H9 (cell line): ENCODE measurements around the gene QSOX1. TPM values are rescaled to one million over a fixed set of nuclear protein-coding genes. Genes with fewer than 3 reads are reported as not detected.

Experiments used
- DNase-seq: peaks from one replicate; pipeline ENCODE4 v3.0.0-alpha.2; 2017
- H2AFZ ChIP-seq: one replicate; pipeline ENCODE4 v1.6.1; 2013; ENCODE audit warnings: mild to moderate bottlenecking, low read length, control low read depth, moderate library complexity
- H2AK5ac ChIP-seq: 2 replicates; pipeline ENCODE4 v1.6.1; 2013; ENCODE audit warnings: low read length, control low read depth, mixed read lengths; ENCODE audit not compliant: insufficient read length
- H2BK120ac ChIP-seq: one replicate; pipeline ENCODE4 v1.6.1; 2013; ENCODE audit warnings: low read depth, mild to moderate bottlenecking, low read length, control low read depth, inconsistent platforms; ENCODE audit not compliant: poor library complexity, severe bottlenecking
- H2BK12ac ChIP-seq: 2 replicates; pipeline ENCODE4 v1.6.1; 2013; ENCODE audit warnings: low read length, control low read depth, mixed read lengths, low read depth; ENCODE audit not compliant: insufficient read length
- H2BK15ac ChIP-seq: 2 replicates; pipeline ENCODE4 v1.6.1; 2013; ENCODE audit warnings: low read depth, low read length, control low read depth
- H2BK20ac ChIP-seq: one replicate; pipeline ENCODE4 v1.6.1; 2013; ENCODE audit warnings: low read depth, mild to moderate bottlenecking, low read length, control low read depth, inconsistent platforms; ENCODE audit not compliant: poor library complexity, severe bottlenecking
- H2BK5ac ChIP-seq: 2 replicates; pipeline ENCODE4 v1.6.1; 2013; ENCODE audit warnings: low read length, control low read depth, mixed read lengths; ENCODE audit not compliant: insufficient read length
- H3K14ac ChIP-seq: 2 replicates; pipeline ENCODE4 v1.6.1; 2013; ENCODE audit warnings: low read length, control low read depth; ENCODE audit not compliant: insufficient read depth
- H3K18ac ChIP-seq: 2 replicates; pipeline ENCODE4 v1.6.1; 2013; ENCODE audit warnings: low read depth, mild to moderate bottlenecking, mixed read lengths, low read length, control low read depth; ENCODE audit not compliant: insufficient read length
- H3K23ac ChIP-seq: 2 replicates; pipeline ENCODE4 v1.6.1; 2013; ENCODE audit warnings: low read length, control low read depth, mixed read lengths, low read depth; ENCODE audit not compliant: insufficient read length
- H3K23me2 ChIP-seq: 2 replicates; pipeline ENCODE4 v1.6.1; 2013; ENCODE audit warnings: low read depth, mild to moderate bottlenecking, mixed read lengths, low read length, control low read depth; ENCODE audit not compliant: insufficient read length, poor library complexity, severe bottlenecking
- H3K27ac ChIP-seq: 2 replicates; pipeline ENCODE4 v1.5.1; 2013; ENCODE audit warnings: low read length, control low read depth, mixed read lengths, low read depth; ENCODE audit not compliant: insufficient read length
- H3K27me3 ChIP-seq: 2 replicates; pipeline ENCODE4 v1.6.1; 2013; ENCODE audit warnings: low read length, control low read depth, inconsistent platforms; ENCODE audit not compliant: insufficient read depth
- H3K4ac ChIP-seq: 2 replicates; pipeline ENCODE4 v1.6.1; 2013; ENCODE audit warnings: low read depth, mild to moderate bottlenecking, control low read depth, inconsistent platforms, low read length, moderate library complexity
- H3K4me1 ChIP-seq: 2 replicates; pipeline ENCODE4 v1.6.1; 2013; ENCODE audit warnings: low read length, control low read depth, inconsistent platforms; ENCODE audit not compliant: insufficient read depth
- H3K4me2 ChIP-seq: 2 replicates; pipeline ENCODE4 v1.6.1; 2013; ENCODE audit warnings: low read length, control low read depth, mixed read lengths; ENCODE audit not compliant: insufficient read length, insufficient read depth
- H3K56ac ChIP-seq: 2 replicates; pipeline ENCODE4 v1.6.1; 2013; ENCODE audit warnings: low read depth, mild to moderate bottlenecking, mixed read lengths, low read length, control low read depth; ENCODE audit not compliant: insufficient read length
- H3K79me1 ChIP-seq: 2 replicates; pipeline ENCODE4 v1.6.1; 2013; ENCODE audit warnings: low read depth, mild to moderate bottlenecking, moderate library complexity, low read length, control low read depth, inconsistent platforms; ENCODE audit not compliant: insufficient read depth, poor library complexity, severe bottlenecking
- H3K79me2 ChIP-seq: 2 replicates; pipeline ENCODE4 v1.6.1; 2013; ENCODE audit warnings: low read length, control low read depth, inconsistent platforms; ENCODE audit not compliant: insufficient read depth
- H3K9ac ChIP-seq: 2 replicates; pipeline ENCODE4 v1.6.1; 2013; ENCODE audit warnings: low read length, control low read depth, mixed read lengths; ENCODE audit not compliant: insufficient read length; ENCODE audit errors: extremely low read depth
- H3K9me3 ChIP-seq: one replicate; pipeline ENCODE4 v1.6.1; 2013; ENCODE audit warnings: low read depth, low read length, inconsistent platforms; ENCODE audit not compliant: control insufficient read depth
- H3T11ph ChIP-seq: one replicate; pipeline ENCODE4 v1.6.1; 2013; ENCODE audit warnings: mild to moderate bottlenecking, low read length, control low read depth, inconsistent platforms
- H4K20me1 ChIP-seq: one replicate; pipeline ENCODE4 v1.6.1; 2013; ENCODE audit not compliant: control insufficient read depth, insufficient read length, insufficient read depth
- H4K5ac ChIP-seq: 2 replicates; pipeline ENCODE4 v1.6.1; 2013; ENCODE audit warnings: low read depth, mild to moderate bottlenecking, mixed read lengths, low read length, control low read depth; ENCODE audit not compliant: insufficient read length
- H4K8ac ChIP-seq: replicated peaks from 2 replicates; pipeline ENCODE4 v1.6.1; 2013; ENCODE audit warnings: low read length, control low read depth, mixed read lengths, low read depth; ENCODE audit not compliant: insufficient read length
- H4K91ac ChIP-seq: 2 replicates; pipeline ENCODE4 v1.6.1; 2013; ENCODE audit warnings: low read depth, mild to moderate bottlenecking, moderate library complexity, mixed read lengths, low read length, control low read depth; ENCODE audit not compliant: insufficient read length
- H3K27ac Mint-ChIP-seq, 3 experiments: 2 replicates in 2 of 3; 3 replicates in 1 of 3; pipeline ENCODE4 v1.8.0; 2020 to 2021; ENCODE audit warnings: mixed read lengths in 3 of 3, mild to moderate bottlenecking in 1 of 3, moderate library complexity in 1 of 3
- H3K27me3 Mint-ChIP-seq: 2 replicates; pipeline ENCODE4 v1.8.0; 2021; ENCODE audit warnings: low read depth, mild to moderate bottlenecking, moderate library complexity, mixed read lengths
- H3K36me3 Mint-ChIP-seq, 3 experiments: 2 replicates in 2 of 3; 3 replicates in 1 of 3; pipeline ENCODE4 v1.8.0; 2020 to 2021; ENCODE audit warnings: low read depth in 3 of 3, mixed read lengths in 3 of 3; ENCODE audit not compliant: insufficient read depth in 1 of 3
- H3K4me1 Mint-ChIP-seq, 2 experiments: 2 replicates each; pipeline ENCODE4 v1.8.0; 2020; ENCODE audit warnings: mixed read lengths in 2 of 2
- H3K4me3 Mint-ChIP-seq, 2 experiments: 2 replicates in 1 of 2; 3 replicates in 1 of 2; pipeline ENCODE4 v1.8.0; 2020 to 2021; ENCODE audit warnings: mild to moderate bottlenecking in 2 of 2, mixed read lengths in 2 of 2, moderate library complexity in 1 of 2
- H3K9me3 Mint-ChIP-seq, 2 experiments: 2 replicates in 1 of 2; 3 replicates in 1 of 2; pipeline ENCODE4 v1.8.0; 2020; ENCODE audit warnings: mild to moderate bottlenecking in 2 of 2, mixed read lengths in 2 of 2, moderate library complexity in 1 of 2
- CTCF ChIP-seq: fragments of 200-600 bp; sonication (generic); conservative IDR thresholded peaks from 3 replicates; pipeline ENCODE4 v1.8.0; 2021; ENCODE audit warnings: antibody characterized with exemption, mild to moderate bottlenecking
- WGBS: extraction: QIAGEN DNeasy Blood & Tissue Kit; methylation state at CpG from one replicate; pipeline ENCODE4 v1.1.7; 2013; ENCODE audit warnings: missing lambda C conversion rate, low lambda C conversion rate, mixed read lengths; ENCODE audit not compliant: insufficient read length; ENCODE audit errors: extremely low coverage; 5-methylcytosine and 5-hydroxymethylcytosine counted together
- total RNA-seq: library from RNA; stranded (reverse); gene quantifications from 2 replicates; pipeline ENCODE4 v1.2.1, GENCODE V29; 2021

QSOX1 gene
- total RNA-seq, 1 experiment from 2014 or later: 79.2 TPM

GRCh38 chr1:180250883-180251509 lies 96.3 kb downstream of the QSOX1 start:
- no peak overlapping the region for H3K14ac ChIP-seq
- H3K27ac ChIP-seq: no peak overlapping the region
- Mint-ChIP-seq H3K4me1 (peaks cover 38 to 48% of the 10 kb centered on the region in 2 experiments), H3K4me3 (no peak overlapping the region), H3K36me3 (no peaks in the 10 kb centered on the region), H3K27ac (peak overlapping the region in 1 of 3 experiments; percentile 91; a peak in 2 of 7 replicates), H3K9me3 (no peaks in the 10 kb centered on the region), H3K27me3 (peaks cover 3% of the 10 kb centered on the region)
- H2BK12ac ChIP-seq: no peak overlapping the region
- no peak overlapping the region for H2AFZ ChIP-seq
- TF ChIP-seq CTCF: no peak
- no peaks in the 10 kb centered on the region for H3K23me2 ChIP-seq
- no peak overlapping the region for H4K8ac ChIP-seq
- no peak overlapping the region for H3K9ac ChIP-seq
- no peak overlapping the region for H3K4me2 ChIP-seq
- no peak overlapping the region for H3K56ac ChIP-seq
- no peak overlapping the region for H3K4ac ChIP-seq
- no peak overlapping the region for H2BK120ac ChIP-seq
- H2BK15ac ChIP-seq: no peak overlapping the region
- H4K91ac ChIP-seq: no peak overlapping the region
- no peak overlapping the region for H2BK5ac ChIP-seq
- WGBS: no CpG with 5 or more reads among the region's 16 CpGs
- H3K4me1 ChIP-seq: peaks cover 5% of the 10 kb centered on the region; the same call in 1 of the 2 replicates
- no peaks in the 10 kb centered on the region for H3K9me3 ChIP-seq
- H4K20me1 ChIP-seq: no peaks in the 10 kb centered on the region
- no peak overlapping the region for H3K18ac ChIP-seq
- DNase-seq: no peak
- H3K23ac ChIP-seq: no peak overlapping the region
- H4K5ac ChIP-seq: no peak overlapping the region
- no peaks in the 10 kb centered on the region for H3K79me1 ChIP-seq
- no peak overlapping the region for H2BK20ac ChIP-seq
- no peak overlapping the region for H3T11ph ChIP-seq
- H3K79me2 ChIP-seq: no peaks in the 10 kb centered on the region
- no peaks in the 10 kb centered on the region for H3K27me3 ChIP-seq
- H2AK5ac ChIP-seq: no peak overlapping the region
